Uterine smooth muscle cell (primary cell): ENCODE measurements around the gene LILRB1. TPM values are rescaled to one million over a fixed set of nuclear protein-coding genes. Genes with fewer than 3 reads are reported as not detected.

Experiments
- total RNA-seq: library from RNA; depleted of rRNA; stranded (reverse); fragments of >200 nt; gene quantifications from 2 replicates; pipeline ENCODE4 v1.2.3, GENCODE V29; 2014

The LILRB1 gene
- not detected in 2 replicates for total RNA-seq

DNA sequence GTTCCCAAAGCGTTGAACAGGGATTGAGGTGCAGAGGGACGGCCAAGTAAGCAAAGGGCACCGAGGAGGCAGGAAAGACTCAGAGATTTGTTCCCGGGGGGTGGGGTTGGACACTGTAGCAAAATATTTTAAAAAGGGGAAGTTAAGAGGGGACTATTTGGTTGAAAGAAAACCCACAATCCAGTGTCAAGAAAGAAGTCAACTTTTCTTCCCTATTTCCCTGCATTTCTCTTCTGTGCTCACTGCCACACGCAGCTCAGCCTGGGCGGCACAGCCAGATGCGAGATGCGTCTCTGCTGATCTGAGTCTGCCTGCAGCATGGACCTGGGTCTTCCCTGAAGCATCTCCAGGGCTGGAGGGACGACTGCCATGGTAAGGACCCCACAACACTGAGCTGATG, at the start of gene LILRB1:
TSS of gene LILRB1 (plus strand) at position 223 of the 400 bp plus-strand sequence. CDS start 590 bp downstream, outside the sequence.

DNA sequence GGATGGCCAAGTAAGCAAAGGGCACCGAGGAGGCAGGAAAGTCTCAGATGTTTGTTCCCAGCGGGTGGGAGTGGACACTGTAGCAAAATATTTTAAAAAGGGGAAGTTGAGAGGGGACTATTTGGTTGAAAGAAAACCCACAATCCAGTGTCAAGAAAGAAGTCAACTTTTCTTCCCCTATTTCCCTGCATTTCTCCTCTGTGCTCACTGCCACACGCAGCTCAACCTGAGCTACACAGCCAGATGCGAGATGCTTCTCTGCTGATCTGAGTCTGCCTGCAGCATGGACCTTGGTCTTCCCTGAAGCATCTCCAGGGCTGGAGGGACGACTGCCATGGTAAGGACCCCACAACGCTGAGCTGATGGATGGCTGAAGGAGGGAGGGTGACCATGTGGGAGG, 36.8 kb upstream of the LILRB1 start, which contains the start of gene LILRA1:
TSS of gene LILRA1 (plus strand) at position 188 of the 400 bp plus-strand sequence. CDS start 613 bp downstream, outside the sequence.

DNA sequence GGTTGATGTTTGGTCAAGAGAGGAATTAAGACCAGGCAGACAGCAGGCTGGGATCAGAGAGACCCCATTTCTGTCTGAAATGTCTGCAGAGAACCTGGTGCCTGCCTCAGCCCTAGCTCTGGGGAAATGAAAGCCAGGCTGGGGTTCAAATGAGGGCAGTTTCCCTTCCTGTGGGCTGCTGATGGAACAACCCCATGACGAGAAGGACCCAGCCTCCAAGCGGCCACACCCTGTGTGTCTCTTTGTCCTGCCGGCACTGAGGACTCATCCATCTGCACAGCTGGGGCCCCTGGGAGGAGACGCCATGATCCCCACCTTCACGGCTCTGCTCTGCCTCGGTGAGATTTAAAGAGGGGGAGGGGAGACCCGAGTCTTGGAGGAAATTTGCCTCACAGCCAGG, 32.4 kb downstream of the LILRB1 start, which contains the start of gene LILRB4:
TSS of gene LILRB4 (plus strand) at position 256 of the 400 bp plus-strand sequence. CDS start at position 305, 49 bp downstream.

Other genes starting within 250 kb of the LILRB1 start
- gene TTYH1, start 215.0 kb upstream of the LILRB1 start, total RNA-seq, result not detected in 2 replicates
- gene LENG8, start 181.3 kb upstream of the LILRB1 start, total RNA-seq, result 38.1 and 46.1 TPM in 2 replicates
- gene LENG9, start 166.7 kb upstream of the LILRB1 start, total RNA-seq, result 8.2 and 13.2 TPM in 2 replicates
- 3.8 and 15.2 TPM in 2 replicates for gene CDC42EP5, start 157.2 kb upstream of the LILRB1 start, total RNA-seq
- not detected in 2 replicates for gene LAIR2, start 127.7 kb upstream of the LILRB1 start, total RNA-seq
- gene LILRA2, start 56.7 kb upstream of the LILRB1 start, total RNA-seq, result not detected in 2 replicates
- not detected in 2 replicates for gene LILRA1, start 36.9 kb upstream of the LILRB1 start, total RNA-seq
- not detected in 2 replicates for gene LILRB4, start 32.5 kb downstream of the LILRB1 start, total RNA-seq
- not detected in 2 replicates for gene KIR3DL3, start 94.0 kb downstream of the LILRB1 start, total RNA-seq
- gene KIR2DL3, start 108.0 kb downstream of the LILRB1 start, total RNA-seq, result not detected in 2 replicates
- gene KIR2DL1, start 139.3 kb downstream of the LILRB1 start, total RNA-seq, result not detected in 2 replicates
- not detected in 2 replicates for gene KIR2DL4, start 173.1 kb downstream of the LILRB1 start, total RNA-seq
- not detected in 2 replicates for gene KIR3DL1, start 186.0 kb downstream of the LILRB1 start, total RNA-seq
- gene KIR2DS4, start 202.2 kb downstream of the LILRB1 start, total RNA-seq, result not detected in 2 replicates
- not detected in 2 replicates for gene KIR3DL2, start 220.0 kb downstream of the LILRB1 start, total RNA-seq
- gene FCAR, start 243.8 kb downstream of the LILRB1 start, total RNA-seq, result not detected in 2 replicates